H1 (cell line): ENCODE results near the gene SYT6. TPM values are rescaled to one million over a fixed set of nuclear protein-coding genes. Genes with fewer than 3 reads are reported as not detected.

ENCODE experiments used
- CTCF ChIA-PET: fragments of 300-600 bp; sonication (Branson Sonifier 250); formaldehyde crosslinking; loops from one replicate; lab custom pipeline; 2021; ENCODE audit not compliant: partially characterized antibody; lab: Charles Lee
- POLR2A ChIA-PET: fragments of 300-600 bp; sonication (Branson Sonifier 250); formaldehyde crosslinking; loops from one replicate; lab custom pipeline; 2021; ENCODE audit warnings: inconsistent platforms; ENCODE audit not compliant: partially characterized antibody; lab: Charles Lee
- DNase-seq, 2 experiments: peaks; one replicate each; pipeline versions ENCODE4 v3.0.0 to v3.0.0-alpha.2; 2010 to 2022; ENCODE audit warnings: low spot score in 2 of 2, low read depth in 1 of 2, mixed read lengths in 1 of 2
- FAIRE-seq: peaks from 2 replicates; lab custom pipeline; 2011; peaks lifted over from hg19 to GRCh38; lab: Jason Lieb, UNC
- H2AFZ ChIP-seq: 2 replicates; pipeline ENCODE4 v1.8.1; 2012; ENCODE audit warnings: low read length, inconsistent platforms
- H2AK5ac ChIP-seq: 2 replicates; pipeline ENCODE4 v1.6.1; 2013; ENCODE audit warnings: low read depth, low read length
- H2BK120ac ChIP-seq: replicated peaks from 2 replicates; pipeline ENCODE3; 2013; ENCODE audit warnings: low read depth, low read length, inconsistent platforms
- H2BK12ac ChIP-seq: 2 replicates; pipeline ENCODE4 v1.6.1; 2013; ENCODE audit warnings: low read depth, low read length
- H2BK15ac ChIP-seq: 2 replicates; pipeline ENCODE4 v1.6.1; 2013; ENCODE audit warnings: low read length
- H2BK20ac ChIP-seq: 2 replicates; pipeline ENCODE4 v1.6.1; 2013; ENCODE audit warnings: low read length
- H2BK5ac ChIP-seq: 2 replicates; pipeline ENCODE4 v1.6.1; 2013; ENCODE audit warnings: low read depth, low read length
- H3K14ac ChIP-seq: 2 replicates; pipeline ENCODE4 v1.6.1; 2013; ENCODE audit warnings: inconsistent platforms; ENCODE audit not compliant: insufficient read length
- H3K18ac ChIP-seq: 2 replicates; pipeline ENCODE4 v1.6.1; 2013; ENCODE audit warnings: low read length; ENCODE audit errors: extremely low read depth
- H3K23ac ChIP-seq: 2 replicates; pipeline ENCODE4 v1.6.1; 2013; ENCODE audit warnings: inconsistent platforms; ENCODE audit not compliant: insufficient read length
- H3K23me2 ChIP-seq: 2 replicates; pipeline ENCODE4 v1.6.1; 2013; ENCODE audit warnings: low read depth, low read length
- H3K27ac ChIP-seq: 2 replicates; pipeline ENCODE4 v1.6.1; 2011; ENCODE audit warnings: low read depth, low read length, inconsistent platforms
- H3K27me3 ChIP-seq, 4 experiments: replicated peaks in 1 of 4; 1 replicate in 1 of 4; 2 replicates in 3 of 4; pipeline versions ENCODE4 v1.6.1 to v1.8.1; 2011 to 2013; ENCODE audit warnings: low read length in 3 of 4, mild to moderate bottlenecking in 3 of 4, inconsistent platforms in 2 of 4, mixed read lengths in 2 of 4, moderate library complexity in 1 of 4; ENCODE audit not compliant: control insufficient read depth in 3 of 4, insufficient read depth in 3 of 4; ENCODE audit errors: extremely low read depth in 1 of 4
- H3K36me3 ChIP-seq, 4 experiments: 2 replicates each; pipeline versions ENCODE4 v1.6.1 to v1.8.1; 2011 to 2013; ENCODE audit warnings: mild to moderate bottlenecking in 4 of 4, low read length in 3 of 4, moderate library complexity in 2 of 4, control low read depth in 1 of 4, inconsistent platforms in 1 of 4; ENCODE audit not compliant: insufficient read depth in 4 of 4, control insufficient read depth in 2 of 4
- H3K4ac ChIP-seq: replicated peaks from 2 replicates; pipeline ENCODE3; 2013; ENCODE audit warnings: low read length, low read depth, mixed read lengths, inconsistent platforms; ENCODE audit not compliant: insufficient read length
- H3K4me1 ChIP-seq, 4 experiments: replicated peaks in 1 of 4; 1 replicate in 1 of 4; 2 replicates in 3 of 4; pipeline versions ENCODE4 v1.6.1 to v1.8.1; 2011 to 2013; ENCODE audit warnings: low read length in 3 of 4, inconsistent platforms in 2 of 4, mixed read lengths in 1 of 4; ENCODE audit not compliant: insufficient read depth in 4 of 4, control insufficient read depth in 3 of 4
- H3K4me2 ChIP-seq, 2 experiments: 2 replicates each; pipeline versions ENCODE4 v1.6.1 to v1.8.1; 2011 to 2013; ENCODE audit warnings: low read depth in 2 of 2, low read length in 2 of 2, control low read depth in 1 of 2, inconsistent platforms in 1 of 2, mild to moderate bottlenecking in 1 of 2; ENCODE audit not compliant: insufficient read depth in 1 of 2
- H3K4me3 ChIP-seq, 4 experiments: fragments of 200-600, 300-600 bp in 1 of 4; sonication (generic), shearing (Covaris generic), sonication (Bioruptor Twin) in 1 of 4; 2 replicates each; pipeline versions ENCODE4 v1.5.1 to v1.8.1; 2011 to 2016; ENCODE audit warnings: low read length in 4 of 4, low read depth in 3 of 4, control low read depth in 2 of 4, inconsistent platforms in 2 of 4, mild to moderate bottlenecking in 2 of 4, mixed read lengths in 1 of 4, moderate library complexity in 1 of 4; ENCODE audit not compliant: insufficient read depth in 2 of 4; ENCODE audit errors: extremely low read depth in 1 of 4
- H3K56ac ChIP-seq: replicated peaks from 2 replicates; pipeline ENCODE3; 2013; ENCODE audit warnings: low read depth, mild to moderate bottlenecking, mixed read lengths, low read length, inconsistent platforms; ENCODE audit not compliant: insufficient read length
- H3K79me1 ChIP-seq: 2 replicates; pipeline ENCODE4 v1.6.1; 2013; ENCODE audit warnings: low read depth, low read length, control low read depth
- H3K79me2 ChIP-seq, 2 experiments: 2 replicates each; pipeline versions ENCODE4 v1.6.1 to v1.8.1; 2012 to 2013; ENCODE audit warnings: low read length in 2 of 2, mild to moderate bottlenecking in 2 of 2, inconsistent platforms in 1 of 2; ENCODE audit not compliant: insufficient read depth in 2 of 2, control insufficient read depth in 1 of 2
- H3K9ac ChIP-seq, 4 experiments: replicated peaks in 1 of 4; 1 replicate in 1 of 4; 2 replicates in 3 of 4; pipeline versions ENCODE4 v1.6.1 to v1.8.1; 2011 to 2013; ENCODE audit warnings: low read depth in 3 of 4, low read length in 3 of 4, control low read depth in 2 of 4, mild to moderate bottlenecking in 2 of 4, moderate library complexity in 2 of 4, inconsistent platforms in 1 of 4; ENCODE audit errors: extremely low read depth in 1 of 4
- H3K9me3 ChIP-seq, 2 experiments: 2 replicates each; pipeline versions ENCODE4 v1.6.1 to v1.8.1; 2012 to 2013; ENCODE audit warnings: mild to moderate bottlenecking in 2 of 2, moderate library complexity in 2 of 2, control low read depth in 1 of 2, inconsistent platforms in 1 of 2, low read depth in 1 of 2, low read length in 1 of 2, mixed read lengths in 1 of 2; ENCODE audit not compliant: insufficient read depth in 2 of 2
- H4K20me1 ChIP-seq, 2 experiments: replicated peaks in 1 of 2; 2 replicates each; pipeline versions ENCODE3 to v1.8.1; 2011 to 2013; ENCODE audit warnings: inconsistent platforms in 2 of 2, low read length in 2 of 2, mild to moderate bottlenecking in 1 of 2; ENCODE audit not compliant: insufficient read depth in 2 of 2, control insufficient read depth in 1 of 2
- H4K5ac ChIP-seq: 2 replicates; pipeline ENCODE4 v1.6.1; 2013; ENCODE audit warnings: low read length, low read depth, mixed read lengths, inconsistent platforms; ENCODE audit not compliant: insufficient read length
- H4K8ac ChIP-seq: 2 replicates; pipeline ENCODE4 v1.8.0; 2013; ENCODE audit warnings: mild to moderate bottlenecking, moderate library complexity, low read length, inconsistent platforms; ENCODE audit not compliant: insufficient read depth; ENCODE audit errors: extremely low read depth
- H4K91ac ChIP-seq: replicated peaks from 2 replicates; pipeline ENCODE3; 2013; ENCODE audit warnings: low read length, mixed read lengths, inconsistent platforms; ENCODE audit not compliant: insufficient read length
- ZNF274 ChIP-seq: IDR thresholded peaks from 2 replicates; pipeline ENCODE4 v1.7.0; 2012; ENCODE audit warnings: low read length, borderline replicate concordance; ENCODE audit errors: extremely low read depth
- WGBS, 2 experiments: shearing (Covaris generic) in 1 of 2; methylation state at CpG; one replicate each; pipeline versions ENCODE4 v1.1.6 to v1.1.7; 2013 to 2015; ENCODE audit warnings: low lambda C conversion rate in 2 of 2, mixed read lengths in 2 of 2, inconsistent platforms in 1 of 2, low coverage in 1 of 2, missing lambda C conversion rate in 1 of 2; ENCODE audit not compliant: insufficient replicate concordance in 2 of 2, insufficient coverage in 1 of 2, insufficient read length in 1 of 2; ENCODE audit errors: extremely low coverage in 1 of 2, missing lambda C conversion rate in 1 of 2; 5-methylcytosine and 5-hydroxymethylcytosine counted together
- polyA plus RNA-seq, 7 experiments: library from polyadenylated mRNA; depleted of rRNA in 3 of 7; stranded (reverse) in 5 of 7; unstranded in 2 of 7; fragments of >200 nt in 5 of 7; fragments of 200-250 nt in 2 of 7; gene quantifications; 1 replicate in 5 of 7; 2 replicates in 1 of 7; 4 replicates in 1 of 7; pipeline versions ENCODE4 v1.2.1 to v1.2.3, GENCODE V29; 2011 to 2013; ENCODE audit warnings: missing spikeins in 2 of 7, mixed read lengths in 2 of 7
- total RNA-seq: library from RNA; stranded (reverse); fragmentation: NEBNext Ultra II Directional; extraction: Animal tissue kit (Norgen Biotek cat#: 25700); gene quantifications from 2 replicates; pipeline ENCODE4 v1.2.1, GENCODE V29; 2021

Gene SYT6
- total and polyA plus RNA-seq, 2 of the 8 experiments (the other 6 are each of a cell fraction or from before 2014, with no cell fraction given): 33.7 to 83.5 TPM

DNA sequence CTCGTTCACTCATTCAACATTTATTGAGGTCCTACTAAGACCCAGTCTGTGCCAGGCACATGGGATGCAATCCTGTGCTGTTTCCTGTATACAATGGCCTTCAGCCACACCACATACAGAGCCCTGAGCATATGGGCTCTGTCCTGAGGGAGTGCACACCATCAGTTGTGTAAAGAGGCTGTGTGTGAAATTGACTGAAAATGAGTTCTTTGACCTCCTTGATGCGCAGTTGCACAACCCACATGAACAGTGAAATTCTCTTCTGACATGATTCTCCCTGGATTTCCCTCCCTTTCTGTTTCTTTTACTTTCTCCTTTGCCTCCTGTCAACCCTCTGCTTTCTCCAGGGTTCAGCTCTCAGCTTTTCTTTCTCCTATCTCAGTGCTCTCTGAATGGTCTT is 6.3 kb upstream of the SYT6 start:
- ChIA-PET CTCF (interaction anchor here (0.8 to 1.3 kb wide), 2 partner anchors 43 to 124 kb away, joined by 3 to 4 read pairs; no protein-coding TSS in a partner anchor), POLR2A (no interaction called here)
- Histone ChIP-seq H3K27ac (no peak overlapping the region), H2BK12ac (no peak overlapping the region), H2BK15ac (no peak overlapping the region), H2BK120ac (no peak overlapping the region), H4K5ac (no peak overlapping the region), H3K9me3 (no peaks in the 10 kb centered on the region), H2BK20ac (no peak overlapping the region), H3K9ac (no peak overlapping the region), H4K8ac (no peak overlapping the region), H2AK5ac (no peak overlapping the region; the same call in 1 of the 2 replicates), H3K4me3 (no peak overlapping the region), H3K14ac (no peak overlapping the region), H2BK5ac (no peak overlapping the region), H3K79me1 (peaks cover 6% of the 10 kb centered on the region; the same call in 1 of the 2 replicates), H2AFZ (no peak overlapping the region), H3K18ac (no peak overlapping the region), H3K23me2 (no peaks in the 10 kb centered on the region), H4K20me1 (peaks cover 3 to 7% of the 10 kb centered on the region in 2 experiments), H3K56ac (no peak overlapping the region), H3K79me2 (no peaks in the 10 kb centered on the region), H3K27me3 (peaks cover 0 to 12% (median 3%) of the 10 kb centered on the region in 4 experiments; a peak in 5 of 7 replicates), H3K4me1 (peaks cover 0 to 13% (median 7%) of the 10 kb centered on the region in 4 experiments; a peak in 6 of 7 replicates), H4K91ac (no peak overlapping the region), H3K4me2 (no peak overlapping the region), H3K23ac (no peak overlapping the region)
- WGBS, 2 experiments: 93% methylated on average over 2 of the region's 2 CpGs; no CpG with 5 or more reads in 1 of the 2 experiments
- FAIRE-seq (no peak), DNase-seq (no peak)
- TF ChIP-seq ZNF274: no peak
- TF ChIP-seq, all 59 proteins: peak for 0
- H3K4ac ChIP-seq: no peak overlapping the region
- no peaks in the 10 kb centered on the region for H3K36me3 ChIP-seq
